HG03103 (cell line): ENCODE data around the gene PPP1R14D.
A peak's percentile ranks its signal among the peaks of the same experiment; 100 is the strongest.

ENCODE experiments used
- ATAC-seq: cut with Tn5 transposase; IDR thresholded peaks from one replicate; pipeline ENCODE4 v1.9.1; 2021; ENCODE audit warnings: low read depth; ENCODE audit not compliant: unreplicated experiment

The PPP1R14D gene

DNA sequence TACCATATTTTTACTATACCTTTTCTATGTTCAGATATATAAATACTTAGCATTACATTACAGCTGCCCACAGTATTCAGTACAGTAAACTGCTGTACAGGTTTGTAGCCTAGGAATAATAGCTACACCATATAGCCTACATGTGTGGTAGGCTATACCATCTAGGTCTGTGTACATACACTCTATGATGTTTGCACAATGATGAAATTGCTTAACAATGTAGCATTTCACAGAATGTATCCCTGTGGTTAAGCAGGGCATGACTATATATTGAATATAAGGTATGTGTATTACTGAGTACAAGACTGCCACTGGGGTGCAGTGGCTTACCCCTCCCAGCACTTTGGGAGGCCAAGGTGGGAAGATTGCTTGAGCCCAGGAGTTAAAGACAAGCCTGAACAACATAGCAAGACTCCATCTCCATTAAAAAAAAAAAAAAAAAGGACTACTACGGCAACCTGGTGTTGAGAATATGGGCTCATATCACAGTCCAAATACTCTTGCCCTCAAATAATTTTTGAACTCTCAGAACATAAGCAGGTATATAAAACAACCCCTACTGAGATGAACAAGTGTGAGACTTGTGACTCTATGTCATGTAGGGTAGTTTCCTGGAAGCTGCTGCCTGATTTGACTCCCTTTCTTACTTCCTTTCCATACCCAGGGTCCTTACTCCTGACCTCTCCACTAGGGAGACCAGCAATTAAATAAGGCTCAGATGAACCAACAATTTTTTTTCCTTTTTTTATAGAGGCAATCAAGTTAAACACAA, 4.8 kb downstream of the PPP1R14D start:
- no peak for ATAC-seq

DNA sequence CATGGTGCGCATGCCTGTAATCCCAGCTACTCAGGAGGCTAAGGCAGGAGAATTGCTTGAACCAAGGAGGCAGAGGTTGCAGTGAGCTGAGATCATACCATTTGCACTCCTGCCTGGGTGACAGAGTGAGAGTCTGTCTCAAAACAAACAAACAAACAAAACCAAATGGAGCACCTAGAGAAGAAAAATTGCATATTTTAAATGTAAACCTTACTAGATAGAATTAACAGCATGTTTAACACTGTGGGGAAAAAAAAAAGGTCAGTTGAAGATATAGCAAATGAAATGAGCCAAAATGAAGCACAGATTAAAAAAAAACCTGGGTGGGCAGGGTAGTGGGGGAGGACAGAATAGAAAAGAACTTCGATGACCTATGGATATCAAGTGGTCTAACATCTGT, 7.3 kb downstream of the PPP1R14D start:
- ATAC-seq = no peak

DNA sequence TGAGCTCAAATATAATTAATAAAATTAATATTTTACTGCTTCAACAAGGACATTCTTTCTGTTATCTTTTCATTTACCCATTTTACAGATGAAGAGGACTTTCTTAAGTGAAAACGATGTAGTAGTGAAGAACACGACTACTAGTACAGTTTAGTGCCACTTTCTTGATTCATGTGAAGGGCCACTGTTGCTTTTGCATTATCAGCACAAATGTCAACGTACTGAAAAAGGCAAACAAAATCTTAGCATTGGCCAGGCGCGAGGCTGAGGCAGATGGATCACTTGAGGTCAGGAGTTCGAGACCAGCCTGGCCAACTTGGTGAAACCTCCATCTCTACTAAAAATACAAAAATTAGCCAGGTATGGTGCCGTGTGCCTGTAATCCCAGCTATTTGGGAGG, 9.5 kb downstream of the PPP1R14D start:
- no peak for ATAC-seq

DNA sequence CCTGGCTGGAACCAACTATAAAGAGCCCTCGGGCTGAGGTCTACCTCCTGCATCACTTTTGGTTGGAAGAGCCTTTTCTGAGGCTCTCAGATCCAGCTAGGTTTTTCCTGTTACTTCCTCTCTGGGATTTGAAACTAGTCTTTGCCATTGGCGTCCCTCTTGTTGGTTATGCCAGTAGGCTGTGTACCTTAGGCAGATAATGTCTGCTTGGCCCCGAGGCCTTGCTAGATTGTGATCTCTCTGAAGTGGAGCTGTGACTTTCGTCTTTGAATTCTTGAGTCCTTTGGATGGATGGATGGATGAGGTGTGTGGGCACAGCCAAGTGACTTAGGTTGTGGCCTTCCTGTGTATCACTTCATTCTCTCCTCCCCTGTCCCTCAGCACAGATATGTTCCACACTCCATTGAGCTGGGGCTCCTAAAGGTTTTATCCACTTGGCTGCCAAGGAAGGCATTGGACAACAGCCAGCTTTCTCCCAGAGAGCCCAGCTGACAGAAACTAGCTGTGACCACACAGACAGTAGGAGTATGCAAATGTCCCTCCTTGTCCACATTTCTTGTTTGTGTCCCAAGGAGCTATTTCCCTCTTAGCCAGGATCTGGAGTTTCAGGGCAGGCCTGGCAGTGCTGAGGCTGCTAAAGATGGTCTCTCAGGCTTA, 13.3 kb downstream of the PPP1R14D start:
- no peak for ATAC-seq

DNA sequence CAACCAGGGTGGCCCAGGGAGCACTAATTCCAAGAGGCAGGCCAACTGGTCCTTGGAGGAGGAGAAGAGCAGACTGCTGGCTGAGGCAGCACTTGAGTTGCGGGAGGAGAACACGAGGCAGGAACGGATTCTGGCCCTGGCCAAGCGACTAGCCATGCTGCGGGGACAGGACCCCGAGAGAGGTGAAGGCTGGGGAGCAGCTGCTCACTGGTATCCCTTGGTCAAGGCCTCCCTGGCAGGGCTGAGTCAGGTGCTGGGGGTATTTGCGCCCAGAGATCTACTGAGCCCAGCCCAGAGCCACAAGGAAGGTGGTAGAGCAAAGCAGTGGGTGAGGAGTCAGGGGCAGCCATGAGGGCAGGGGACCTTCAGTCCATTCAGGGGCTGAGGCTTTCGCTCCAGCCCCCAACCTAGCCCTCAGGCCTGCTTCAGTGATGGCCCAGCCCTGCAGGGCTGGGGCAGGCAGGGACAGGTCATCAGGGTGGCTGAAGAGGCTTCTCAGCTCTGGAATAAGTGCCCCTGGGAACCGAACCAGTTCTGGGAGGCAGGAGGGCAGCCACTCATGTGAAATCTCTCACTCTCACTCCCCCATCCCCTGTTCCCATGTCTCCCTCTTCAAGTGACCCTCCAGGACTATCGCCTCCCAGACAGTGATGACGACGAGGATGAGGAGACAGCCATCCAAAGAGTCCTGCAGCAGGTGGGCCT, 15.6 kb downstream of the PPP1R14D start:
- no peak for ATAC-seq

DNA sequence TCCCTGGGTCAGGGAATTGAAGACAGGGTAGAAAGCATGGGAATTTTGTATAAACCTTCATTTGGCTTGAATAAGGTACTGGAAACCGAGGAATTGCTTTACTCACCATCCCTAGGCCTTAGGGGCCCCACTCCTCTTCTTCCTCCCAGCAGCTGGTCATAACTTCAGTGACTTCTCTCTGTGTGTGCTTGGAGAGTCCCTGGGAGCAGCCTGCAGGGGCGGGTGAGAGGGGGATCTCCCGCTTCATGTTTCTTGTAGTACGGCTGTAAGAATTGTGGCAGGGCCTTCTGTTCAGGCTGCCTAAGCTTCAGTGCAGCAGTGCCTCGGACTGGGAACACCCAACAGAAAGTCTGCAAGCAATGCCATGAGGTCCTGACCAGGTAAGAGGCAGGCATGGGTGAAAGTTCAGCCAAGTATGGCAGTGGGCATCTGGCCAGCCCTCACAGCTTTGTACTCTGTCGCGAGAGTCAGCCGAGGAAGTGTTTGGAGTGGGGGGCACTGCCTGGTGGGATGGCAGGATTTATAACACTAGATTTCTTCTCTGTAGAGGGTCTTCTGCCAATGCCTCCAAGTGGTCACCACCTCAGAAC, 19.6 kb downstream of the PPP1R14D start:
- ATAC-seq = no peak

GRCh38 chr15:40807888-40808461, 20.5 kb downstream of the PPP1R14D start:
- ATAC-seq = no peak

DNA sequence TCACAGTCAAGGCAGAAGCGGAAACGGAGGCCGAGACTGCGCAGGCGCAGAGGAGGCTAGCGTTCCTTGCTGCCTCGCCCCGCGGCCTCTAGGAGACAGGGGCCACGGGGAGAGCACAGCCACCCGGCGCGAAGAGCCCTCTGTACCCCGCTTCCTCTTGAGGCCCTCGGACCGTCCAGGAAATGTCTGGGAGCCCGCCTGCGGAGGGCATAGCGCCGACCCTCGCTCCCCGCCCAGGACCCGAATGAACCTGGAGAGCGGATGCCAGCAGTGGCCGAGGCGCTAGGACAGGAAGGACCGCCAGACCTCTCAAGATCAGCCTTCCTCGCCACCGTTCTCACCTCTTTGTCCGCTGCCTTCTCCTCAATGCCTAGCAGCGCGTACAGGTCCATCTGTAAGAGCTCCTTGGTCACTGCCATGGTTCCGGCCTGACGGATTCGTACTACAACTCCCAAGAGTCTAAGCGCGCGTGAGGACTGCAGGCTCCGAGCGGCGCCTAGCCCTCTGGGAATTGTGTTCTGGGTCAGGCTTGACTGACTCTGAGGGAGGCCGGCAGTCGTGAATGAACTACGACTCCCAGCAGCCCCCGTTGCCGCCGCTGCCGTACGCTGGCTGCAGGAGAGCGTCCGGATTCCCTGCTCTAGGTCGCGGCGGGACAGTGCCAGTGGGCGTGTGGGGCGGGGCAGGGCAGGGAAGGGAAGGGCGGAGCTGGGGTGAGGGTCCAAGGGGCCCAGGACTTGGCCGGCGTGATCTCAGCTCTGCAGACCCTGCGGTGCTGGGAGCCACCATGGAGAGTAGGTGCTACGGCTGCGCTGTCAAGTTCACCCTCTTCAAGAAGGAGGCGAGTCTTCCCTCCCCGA, 21.2 kb downstream of the PPP1R14D start, which contains the start of the genes DNAJC17 and ZFYVE19:
Gene DNAJC17, minus strand, starts transcription at position 446 of the 860 bp plus-strand sequence. Its CDS starts 27 bp downstream, at position 419.
Gene ZFYVE19, plus strand, starts transcription at position 62 of the 860 bp plus-strand sequence. Its CDS starts 501 bp downstream, at position 563.
- ATAC-seq = peak; percentile 94

DNA sequence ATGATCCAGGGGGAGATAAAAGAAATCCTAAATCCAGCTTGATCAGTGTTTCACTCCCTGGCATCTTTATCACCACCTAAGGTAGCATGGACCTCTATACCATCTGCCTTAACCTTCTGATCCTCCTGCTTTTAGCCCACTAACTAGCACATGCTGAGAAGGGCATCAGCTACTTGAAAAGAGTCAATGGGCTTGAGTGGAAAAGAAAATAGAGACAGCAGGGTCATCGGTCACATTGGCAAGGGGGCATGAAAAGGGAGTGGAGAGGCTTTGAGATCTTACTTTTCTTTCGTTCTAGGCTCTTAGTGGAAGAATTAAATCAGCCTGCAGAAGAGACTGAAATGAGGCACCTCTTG, 21.9 kb downstream of the PPP1R14D start:
- ATAC-seq = no peak

DNA sequence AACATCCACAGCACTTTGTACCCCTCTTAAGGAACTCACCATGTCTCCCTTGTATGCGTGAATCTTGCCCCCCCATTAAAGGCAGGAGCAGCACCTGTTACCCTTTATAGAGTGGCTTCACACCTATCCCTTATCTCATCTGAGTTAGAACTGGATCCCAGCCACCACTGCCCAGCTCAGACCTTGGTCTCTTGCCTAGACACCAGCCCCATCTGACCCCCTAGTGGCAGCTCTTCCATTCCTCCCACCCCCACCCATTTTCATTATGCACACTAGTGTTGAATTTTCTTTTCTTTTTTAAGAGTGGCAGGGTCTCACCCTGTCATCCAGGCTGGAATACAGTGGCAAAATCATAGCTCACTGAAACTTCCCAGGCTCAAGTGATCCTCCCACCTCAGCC, 24.8 kb downstream of the PPP1R14D start:
- ATAC-seq = no peak

DNA sequence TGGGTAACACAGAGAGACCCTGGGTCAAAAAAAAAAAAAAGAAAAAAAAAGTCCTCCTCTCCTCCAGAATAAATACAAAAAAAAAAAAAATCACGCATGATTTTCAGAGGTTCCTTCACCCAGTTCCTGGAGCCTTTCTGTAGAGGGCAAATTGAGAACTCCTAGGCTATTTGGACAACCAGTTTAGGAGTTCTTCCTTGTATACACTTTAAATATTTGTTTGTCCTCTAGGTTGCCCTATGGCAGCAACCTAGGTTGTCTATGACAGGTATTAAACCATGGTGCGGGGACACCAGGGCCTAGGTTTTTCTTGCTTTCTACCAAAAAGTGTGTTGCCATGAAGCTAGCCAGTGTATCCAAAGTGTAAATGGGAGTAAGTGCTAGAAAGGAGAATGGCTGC, 25.4 kb downstream of the PPP1R14D start:
- no peak for ATAC-seq

DNA sequence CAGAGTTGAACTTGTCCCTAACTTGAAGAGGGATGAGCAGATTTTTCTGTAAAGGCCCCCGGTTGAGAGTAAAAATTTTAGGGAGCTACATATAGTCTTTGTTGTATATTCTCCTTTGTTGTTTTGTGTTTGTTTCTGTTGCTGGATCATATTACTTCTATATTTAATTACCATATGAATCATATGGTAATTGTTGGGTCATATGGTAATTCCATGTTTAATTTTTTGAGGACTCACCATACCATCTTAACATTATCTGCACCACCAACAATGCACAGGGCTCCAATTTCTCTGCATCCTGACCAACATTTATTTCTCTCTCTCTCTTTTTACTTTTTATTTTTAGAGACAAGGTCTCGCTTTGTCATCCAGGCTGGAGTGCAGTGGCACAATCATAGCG, 29.0 kb downstream of the PPP1R14D start:
- ATAC-seq = no peak

DNA sequence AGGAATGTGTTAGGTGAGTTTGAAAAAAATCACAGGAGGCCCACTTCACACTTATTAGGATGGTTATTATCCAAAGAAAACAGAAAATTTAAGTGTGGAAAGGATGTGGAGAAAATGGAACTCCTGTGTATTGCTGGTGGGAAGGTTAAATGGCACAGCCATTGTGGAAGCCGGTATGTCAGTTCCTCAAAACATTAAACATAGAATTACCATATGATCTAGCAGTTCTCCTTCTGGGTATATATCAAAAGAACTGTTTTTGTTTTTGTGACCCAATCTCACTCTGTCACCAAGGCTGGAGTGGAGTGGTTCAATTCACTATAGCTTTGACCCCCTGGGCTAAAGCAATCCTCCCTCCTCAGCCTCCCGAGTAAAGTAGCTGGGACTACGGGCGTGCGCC, 32.0 kb downstream of the PPP1R14D start:
- no peak for ATAC-seq

DNA sequence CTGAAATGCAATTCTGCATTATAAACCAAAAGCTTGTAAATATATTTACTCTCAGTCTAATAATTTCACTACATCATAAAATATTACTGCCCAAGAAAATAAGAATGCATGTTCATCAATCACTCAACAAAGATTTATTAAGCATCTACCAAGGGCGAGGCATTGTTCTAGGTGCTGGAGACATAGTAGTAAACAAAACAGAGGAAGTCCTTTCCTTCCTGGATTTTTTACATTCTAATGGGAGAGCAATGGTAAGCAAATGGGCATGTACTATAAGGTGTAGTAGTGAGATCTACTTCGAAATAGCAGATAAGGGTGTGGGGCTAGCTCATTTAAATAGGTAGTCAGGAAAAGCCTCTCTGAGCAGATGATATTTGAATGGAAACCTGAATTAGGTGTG, 32.5 kb downstream of the PPP1R14D start:
- no peak for ATAC-seq

DNA sequence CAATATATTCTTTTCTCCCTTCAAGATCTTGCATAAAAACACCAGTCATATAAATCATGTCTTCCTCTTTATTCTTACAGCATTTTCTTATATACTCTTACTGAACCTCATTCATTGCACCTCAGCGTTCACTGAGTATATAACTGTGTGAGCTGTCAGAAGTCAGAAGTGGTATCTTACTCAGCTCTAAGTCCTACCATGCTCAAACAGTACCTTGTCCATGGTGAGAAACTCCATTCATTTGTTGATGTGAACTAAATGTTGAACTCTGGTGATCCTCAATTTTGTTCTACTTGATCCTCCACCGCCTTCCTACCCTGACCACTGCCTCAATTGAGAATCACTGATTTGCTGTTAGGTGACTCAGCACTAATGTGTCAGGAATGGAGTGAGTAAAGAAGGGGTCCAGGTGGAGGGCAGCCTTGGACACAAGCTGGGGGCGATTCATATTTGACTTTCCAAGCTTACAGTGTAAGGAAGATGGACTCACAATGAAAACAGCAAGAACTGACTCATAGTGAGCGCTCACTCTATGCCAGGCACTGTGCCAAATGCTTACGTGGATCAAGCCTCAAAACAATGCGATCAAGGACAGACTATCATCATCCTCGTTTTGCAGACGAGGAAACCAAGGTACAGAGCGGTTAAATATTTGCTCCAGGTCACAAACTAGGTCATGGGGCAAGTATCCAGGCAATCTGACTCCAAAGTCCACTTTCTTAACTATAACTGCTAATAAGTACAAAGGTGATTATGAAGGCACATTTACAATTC, 35.1 kb downstream of the PPP1R14D start:
- ATAC-seq = no peak

DNA sequence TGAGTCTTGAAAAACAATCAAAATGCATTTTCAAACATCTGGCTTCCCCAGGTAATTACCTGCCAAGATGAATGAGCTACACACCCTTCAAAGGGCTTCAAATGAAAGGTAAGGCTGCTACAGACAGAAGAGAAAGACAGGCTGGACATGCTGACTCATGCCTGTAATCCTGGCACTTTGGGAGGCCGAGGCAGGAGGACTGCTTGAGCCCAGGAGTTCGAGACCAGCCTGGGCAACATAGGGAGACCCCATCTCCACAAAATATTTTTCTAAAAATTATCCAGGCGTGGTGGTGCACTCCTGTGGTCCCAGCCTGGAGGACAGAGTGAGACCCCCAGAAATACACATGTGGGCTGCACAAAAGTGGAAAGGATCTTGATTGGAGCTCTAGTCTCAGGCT, 36.1 kb downstream of the PPP1R14D start:
- no peak for ATAC-seq

GRCh38 chr15:40790718-40791117, 37.8 kb downstream of the PPP1R14D start:
- no peak for ATAC-seq

- no peak for ATAC-seq
Observed at GRCh38 chr15:40789999-40790398, 38.5 kb downstream of the PPP1R14D start.

- ATAC-seq = no peak
Observed at GRCh38 chr15:40789119-40789518, 39.4 kb downstream of the PPP1R14D start.
